Activated CD8-positive, alpha-beta T cell treated with anti-CD3 and anti-CD28 coated beads, Interleukin-2, amount 10 ng/mL, durations not matched to agents 7 days and 5 days (primary cell): Measurements from ENCODE around the gene HOXC5. TPM values are rescaled to one million over a fixed set of nuclear protein-coding genes. Genes with fewer than 3 reads are reported as not detected.

Source experiments
- ATAC-seq: fragments of 150-1000 bp; cut with Tn5 transposase; one replicate; pipeline ENCODE4 v1.10.0; 2021; ENCODE audit warnings: moderate library complexity
- CTCF ChIA-PET: fragments of 350-600 bp; sonication (Branson Sonifier 250); formaldehyde crosslinking; loops from one replicate; lab custom pipeline; 2021; ENCODE audit warnings: antibody characterized with exemption; lab: Charles Lee
- POLR2A ChIA-PET: fragments of 350-600 bp; sonication (Branson Sonifier 250); formaldehyde crosslinking; loops from one replicate; lab custom pipeline; 2021; ENCODE audit warnings: antibody characterized with exemption; lab: Charles Lee
- DNase-seq: peaks from one replicate; pipeline ENCODE4 v3.0.0-alpha.2; 2020
- H3K27ac Mint-ChIP-seq: one replicate; pipeline ENCODE4 v1.8.0; 2021; ENCODE audit warnings: mild to moderate bottlenecking, mixed read lengths
- H3K27me3 Mint-ChIP-seq: one replicate; pipeline ENCODE4 v1.8.0; 2021; ENCODE audit warnings: low read depth, mixed read lengths
- H3K36me3 Mint-ChIP-seq: one replicate; pipeline ENCODE4 v1.8.0; 2021; ENCODE audit warnings: low read depth, mixed read lengths
- H3K4me1 Mint-ChIP-seq: one replicate; pipeline ENCODE4 v1.8.0; 2021; ENCODE audit warnings: low read depth, mixed read lengths
- H3K4me3 Mint-ChIP-seq: one replicate; pipeline ENCODE4 v1.8.0; 2021; ENCODE audit warnings: mild to moderate bottlenecking, mixed read lengths
- H3K9me3 Mint-ChIP-seq: one replicate; pipeline ENCODE4 v1.8.0; 2022; ENCODE audit warnings: mixed read lengths; ENCODE audit not compliant: insufficient read depth
- total RNA-seq, 2 experiments: library from RNA; stranded (reverse); gene quantifications; one replicate each; pipeline ENCODE4 v1.2.3, GENCODE V29; 2021

The HOXC5 gene
- total RNA-seq, 2 experiments from 2014 or later: not detected

DNA sequence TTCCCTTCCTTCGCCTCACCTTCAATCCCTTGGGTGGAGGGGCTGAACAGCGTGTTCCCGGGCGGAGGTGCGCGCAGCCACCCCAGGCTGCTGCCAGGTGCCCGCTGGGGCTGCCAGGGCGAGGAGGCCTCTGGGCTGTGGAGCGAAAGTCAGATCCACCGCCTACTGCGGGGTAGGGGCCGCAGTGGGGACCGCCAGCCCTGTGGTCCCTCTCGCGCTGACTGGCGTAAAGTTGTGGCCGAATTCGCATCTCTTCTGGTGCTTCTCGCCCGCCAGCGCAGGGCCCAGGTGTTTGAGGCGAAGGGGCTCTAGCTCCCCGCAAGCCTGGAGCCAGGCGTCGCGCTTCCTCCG is 13.9 kb downstream of the HOXC5 start:
- H3K4me1 Mint-ChIP-seq: peaks cover 36% of the 10 kb centered on the region
- DNase-seq: no peak
- peaks cover 92% of the 10 kb centered on the region for H3K27me3 Mint-ChIP-seq
- no peak for ATAC-seq
- H3K36me3 Mint-ChIP-seq: no peaks in the 10 kb centered on the region
- ChIA-PET CTCF (no interaction called here), POLR2A (no interaction called here)
- H3K27ac Mint-ChIP-seq: no peak overlapping the region
- H3K4me3 Mint-ChIP-seq: no peak overlapping the region
- no peaks in the 10 kb centered on the region for H3K9me3 Mint-ChIP-seq

DNA sequence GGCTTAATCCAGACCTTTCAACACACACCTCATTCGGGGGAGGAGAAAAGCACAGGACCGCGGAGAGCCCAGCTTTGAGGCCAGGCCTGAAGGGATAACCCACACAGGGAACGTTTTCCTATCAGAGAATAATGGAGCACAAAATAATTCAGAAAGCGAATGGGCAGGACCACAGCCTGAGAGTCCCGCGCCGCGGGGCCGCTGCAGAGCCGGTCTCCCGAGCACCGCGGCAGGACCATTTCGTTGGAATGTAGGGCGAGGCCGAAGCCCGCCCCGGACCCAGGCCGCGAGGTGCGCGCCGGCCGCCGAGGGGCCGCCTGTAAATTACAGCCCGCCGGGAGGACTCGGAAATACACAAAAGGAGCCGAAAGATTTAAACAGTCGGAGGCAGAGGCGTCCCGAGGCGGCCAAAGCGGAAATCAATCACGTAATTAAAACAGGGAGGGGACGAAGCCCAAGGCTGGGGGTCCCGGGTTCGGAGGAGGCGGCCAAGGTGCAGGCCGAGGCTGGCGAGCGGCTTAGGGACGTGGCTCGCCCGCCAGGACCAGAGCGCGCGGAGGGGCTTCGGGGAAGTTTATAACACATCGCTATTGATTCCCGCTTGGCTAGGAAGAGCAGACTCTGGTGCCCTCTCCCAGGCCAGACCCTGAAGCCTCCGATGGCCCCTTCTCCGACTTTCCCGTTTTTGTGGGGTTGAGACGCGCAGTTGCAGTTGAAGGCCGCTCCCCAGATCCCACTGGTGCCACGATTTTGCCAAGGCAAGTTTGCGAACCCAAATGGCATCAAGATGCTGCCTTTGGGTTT is 14.5 kb downstream of the HOXC5 start:
- no peaks in the 10 kb centered on the region for H3K9me3 Mint-ChIP-seq
- peak; percentile 6 for ATAC-seq
- no peak overlapping the region for H3K4me3 Mint-ChIP-seq
- no peaks in the 10 kb centered on the region for H3K36me3 Mint-ChIP-seq
- ChIA-PET POLR2A (no interaction called here), CTCF (interaction anchor here (1.1 kb wide), 2 partner anchors 15 to 154 kb away, joined by 3 to 6 read pairs; partner anchors contain the start of gene HOXC5)
- no peak for DNase-seq
- no peak overlapping the region for H3K27ac Mint-ChIP-seq
- H3K27me3 Mint-ChIP-seq: peaks cover 92% of the 10 kb centered on the region
- peaks cover 40% of the 10 kb centered on the region for H3K4me1 Mint-ChIP-seq

DNA sequence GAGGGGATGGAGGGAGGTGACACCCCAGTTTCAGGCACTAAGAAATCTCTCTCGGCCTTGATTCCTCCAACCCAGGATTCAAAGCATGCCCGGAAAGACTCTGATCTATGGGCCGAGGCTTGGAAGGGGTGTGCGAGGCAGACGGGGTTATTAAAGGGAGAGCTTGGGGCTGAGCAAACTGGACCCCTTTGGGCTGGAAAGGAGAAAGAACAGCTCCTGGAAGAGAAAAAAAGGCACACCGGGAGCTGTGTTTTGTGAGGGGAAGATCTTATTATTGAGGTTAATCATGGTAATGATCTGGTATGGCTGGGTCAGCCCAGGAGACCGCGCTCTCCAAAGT is 15.1 kb downstream of the HOXC5 start:
- no peak for ATAC-seq
- H3K36me3 Mint-ChIP-seq: no peaks in the 10 kb centered on the region
- peaks cover 44% of the 10 kb centered on the region for H3K4me1 Mint-ChIP-seq
- no peak overlapping the region for H3K27ac Mint-ChIP-seq
- CTCF ChIA-PET: interaction anchor here (0.6 to 1.1 kb wide), 3 partner anchors 15 to 154 kb away, joined by 3 to 6 read pairs (median 5); partner anchors contain the start of gene HOXC5
- peaks cover 89% of the 10 kb centered on the region for H3K27me3 Mint-ChIP-seq
- POLR2A ChIA-PET: no interaction called here
- H3K4me3 Mint-ChIP-seq: no peak overlapping the region
- no peaks in the 10 kb centered on the region for H3K9me3 Mint-ChIP-seq
- DNase-seq: no peak

DNA sequence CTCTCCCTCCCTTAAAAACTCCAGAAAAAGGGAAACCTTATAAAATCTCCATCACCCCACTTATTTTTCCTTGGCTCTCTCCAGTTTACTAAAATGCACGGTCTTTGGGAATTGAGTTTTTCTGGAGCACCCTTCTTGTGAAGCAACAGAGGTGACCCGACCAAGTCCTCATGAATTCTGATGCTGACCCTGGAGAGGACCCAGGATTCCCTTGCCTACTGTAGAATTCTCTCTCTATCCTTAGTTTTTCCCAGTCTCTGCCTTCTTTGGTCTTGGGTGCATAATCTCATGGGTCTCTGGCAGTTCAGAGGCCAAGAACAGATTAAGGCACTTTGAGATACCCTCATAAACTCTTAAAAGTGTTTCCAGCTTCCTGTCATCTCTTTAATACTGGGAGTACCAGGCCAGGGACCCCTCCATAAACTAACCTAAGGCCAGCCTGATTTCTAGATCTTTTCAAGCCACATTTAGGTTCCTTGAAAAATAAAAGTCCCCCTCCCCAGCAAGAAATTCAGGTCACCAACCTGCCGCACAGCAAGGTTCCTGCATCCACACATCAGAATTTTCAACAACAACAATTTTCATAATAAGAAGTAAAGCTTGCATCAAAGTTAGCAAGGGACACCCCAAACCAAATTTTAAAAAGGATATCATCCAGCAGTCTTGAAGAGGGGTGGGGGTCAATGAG is 15.7 kb downstream of the HOXC5 start:
- POLR2A ChIA-PET: no interaction called here
- Mint-ChIP-seq H3K4me1 (peaks cover 47% of the 10 kb centered on the region), H3K27me3 (peaks cover 87% of the 10 kb centered on the region), H3K36me3 (no peaks in the 10 kb centered on the region), H3K27ac (no peak overlapping the region), H3K9me3 (no peaks in the 10 kb centered on the region), H3K4me3 (no peak overlapping the region)
- no peak for ATAC-seq
- CTCF ChIA-PET: interaction anchor here (0.6 to 1.1 kb wide), 3 partner anchors 16 to 153 kb away, joined by 3 to 6 read pairs (median 5); partner anchors contain the start of gene HOXC5
- DNase-seq: no peak

DNA sequence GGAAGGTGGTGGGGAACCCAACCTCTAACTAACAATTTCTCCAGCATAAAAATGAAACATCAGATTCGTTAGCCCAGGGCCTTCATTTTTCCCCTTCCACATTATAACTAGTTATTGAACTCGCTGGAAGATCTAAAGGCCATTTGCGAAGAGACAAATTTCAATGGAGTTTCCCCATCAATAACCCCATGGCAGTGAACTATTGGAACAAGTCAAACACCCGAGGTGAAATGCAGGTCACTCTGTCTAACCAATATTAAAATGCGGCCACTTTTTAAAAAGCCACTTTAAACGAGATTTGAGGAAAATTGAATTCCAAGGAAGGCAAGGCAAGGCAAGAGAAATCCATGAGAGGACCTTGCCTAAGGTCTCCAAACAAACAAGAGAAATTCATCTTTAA is 16.3 kb downstream of the HOXC5 start:
- Mint-ChIP-seq H3K27ac (no peak overlapping the region), H3K36me3 (no peaks in the 10 kb centered on the region), H3K4me1 (peaks cover 46% of the 10 kb centered on the region), H3K27me3 (peaks cover 88% of the 10 kb centered on the region), H3K4me3 (no peak overlapping the region), H3K9me3 (no peaks in the 10 kb centered on the region)
- CTCF ChIA-PET: no interaction called here
- no peak for ATAC-seq
- DNase-seq: no peak
- POLR2A ChIA-PET: no interaction called here

DNA sequence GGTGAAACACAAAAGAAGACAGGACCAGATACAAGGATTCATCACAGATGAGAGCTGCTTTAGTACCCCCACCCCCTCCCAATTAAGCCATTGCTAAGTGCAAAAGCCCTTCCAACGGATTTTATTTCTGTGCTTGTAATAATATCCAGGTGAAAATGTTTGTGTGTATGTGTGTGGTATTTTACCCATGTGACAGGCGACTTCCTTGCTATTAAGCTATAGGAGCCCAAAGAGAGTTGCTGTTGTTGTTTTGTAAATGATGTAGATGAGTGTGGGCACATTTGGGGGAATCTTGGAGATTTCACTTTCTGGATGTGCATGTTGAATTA is 17.6 kb downstream of the HOXC5 start:
- no peaks in the 10 kb centered on the region for H3K36me3 Mint-ChIP-seq
- H3K4me1 Mint-ChIP-seq: peaks cover 40% of the 10 kb centered on the region
- no peak for DNase-seq
- ChIA-PET POLR2A (no interaction called here), CTCF (interaction anchor here (0.7 to 2.1 kb wide), 5 partner anchors 18 to 157 kb away, joined by 3 to 14 read pairs (median 3); partner anchors contain the start of gene HOXC5)
- H3K27me3 Mint-ChIP-seq: peaks cover 86% of the 10 kb centered on the region
- H3K27ac Mint-ChIP-seq: no peak overlapping the region
- no peak for ATAC-seq
- H3K9me3 Mint-ChIP-seq: no peaks in the 10 kb centered on the region
- peak overlapping the region; percentile 13 for H3K4me3 Mint-ChIP-seq

DNA sequence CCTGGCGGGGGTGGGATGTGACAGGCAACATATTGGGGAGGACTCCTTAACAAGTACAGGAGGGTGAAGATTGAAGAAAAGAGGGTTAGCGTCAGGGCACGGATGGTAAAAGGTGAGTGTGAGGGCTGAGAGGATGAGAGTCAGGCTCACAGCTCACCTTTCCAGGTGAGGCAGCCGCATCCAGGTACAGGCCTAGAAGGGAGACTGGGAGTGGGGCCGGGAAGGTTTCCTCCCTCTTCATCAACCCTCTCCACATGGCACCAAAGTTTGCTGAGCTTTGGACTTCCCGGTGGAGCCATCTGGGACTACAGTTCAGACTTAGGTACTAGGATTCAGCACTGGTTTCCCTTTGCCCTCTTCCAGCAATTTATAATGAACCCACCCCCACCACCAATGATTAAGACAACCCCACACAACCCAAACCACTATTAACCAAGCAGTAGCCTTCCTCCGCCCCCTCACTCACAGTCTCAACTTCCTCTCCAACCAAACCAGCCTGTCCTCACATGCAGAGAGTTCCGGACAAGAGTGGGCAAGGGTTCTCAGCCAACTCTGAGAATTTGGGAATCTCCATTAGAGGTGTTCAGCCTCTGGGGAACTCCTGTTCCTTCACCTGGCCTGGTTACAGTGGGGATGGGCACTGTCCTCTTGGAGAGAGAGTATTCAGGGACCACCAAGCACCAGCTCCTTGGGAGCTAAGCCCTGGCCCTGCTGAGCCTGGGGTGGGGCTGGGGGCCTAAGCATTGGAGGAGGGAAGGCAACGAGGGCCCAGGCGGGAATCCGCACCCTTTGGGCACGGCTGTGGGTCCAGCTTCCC is 18.4 kb downstream of the HOXC5 start:
- Mint-ChIP-seq H3K9me3 (no peaks in the 10 kb centered on the region), H3K27ac (no peak overlapping the region), H3K27me3 (peaks cover 87% of the 10 kb centered on the region), H3K4me3 (no peak overlapping the region), H3K36me3 (no peaks in the 10 kb centered on the region), H3K4me1 (peaks cover 40% of the 10 kb centered on the region)
- CTCF ChIA-PET: interaction anchor here (0.9 to 2.1 kb wide), 6 partner anchors 10 to 156 kb away, joined by 3 to 14 read pairs (median 4); partner anchors contain the start of gene HOXC5
- no peak for DNase-seq
- POLR2A ChIA-PET: interaction anchor here (1.1 kb wide), 1 partner anchor 10 kb away, joined by 4 read pairs; no protein-coding TSS in a partner anchor
- ATAC-seq: no peak

DNA sequence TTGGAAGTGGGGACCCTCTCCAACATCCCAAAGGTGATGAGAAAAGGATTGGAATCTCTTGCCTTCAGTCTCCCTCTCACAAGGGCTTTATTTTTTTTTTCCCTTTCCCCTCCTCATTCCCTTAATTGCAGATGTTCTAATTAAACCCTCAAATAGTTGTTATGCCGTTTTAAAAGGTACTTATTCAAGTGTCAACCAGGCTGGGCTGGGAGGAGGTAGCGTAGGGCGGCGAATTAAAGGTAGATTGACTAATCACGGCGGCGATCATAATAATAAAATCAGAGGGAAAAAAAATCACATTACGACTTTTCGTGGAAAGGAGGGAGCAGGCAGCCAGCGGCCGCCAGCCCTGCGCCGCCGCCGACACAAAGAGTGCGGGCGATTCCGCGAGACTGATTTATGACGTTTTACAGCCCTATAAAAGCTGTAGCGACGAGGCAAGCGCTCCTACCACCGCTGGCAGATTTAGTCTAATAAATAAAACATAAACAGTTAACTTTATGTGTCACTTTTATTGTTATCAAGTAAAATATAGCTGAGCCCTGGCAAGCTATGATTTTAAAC is 19.1 kb downstream of the HOXC5 start:
- POLR2A ChIA-PET: interaction anchor here (0.7 to 1.1 kb wide), 2 partner anchors 11 to 24 kb away, joined by 3 to 4 read pairs; partner anchors contain the start of gene HOXC6
- CTCF ChIA-PET: interaction anchor here (1.1 to 3.3 kb wide), 9 partner anchors 9 to 327 kb away, joined by 3 to 27 read pairs (median 4); partner anchors contain the start of gene HOXC5
- no peak overlapping the region for H3K4me3 Mint-ChIP-seq

DNA sequence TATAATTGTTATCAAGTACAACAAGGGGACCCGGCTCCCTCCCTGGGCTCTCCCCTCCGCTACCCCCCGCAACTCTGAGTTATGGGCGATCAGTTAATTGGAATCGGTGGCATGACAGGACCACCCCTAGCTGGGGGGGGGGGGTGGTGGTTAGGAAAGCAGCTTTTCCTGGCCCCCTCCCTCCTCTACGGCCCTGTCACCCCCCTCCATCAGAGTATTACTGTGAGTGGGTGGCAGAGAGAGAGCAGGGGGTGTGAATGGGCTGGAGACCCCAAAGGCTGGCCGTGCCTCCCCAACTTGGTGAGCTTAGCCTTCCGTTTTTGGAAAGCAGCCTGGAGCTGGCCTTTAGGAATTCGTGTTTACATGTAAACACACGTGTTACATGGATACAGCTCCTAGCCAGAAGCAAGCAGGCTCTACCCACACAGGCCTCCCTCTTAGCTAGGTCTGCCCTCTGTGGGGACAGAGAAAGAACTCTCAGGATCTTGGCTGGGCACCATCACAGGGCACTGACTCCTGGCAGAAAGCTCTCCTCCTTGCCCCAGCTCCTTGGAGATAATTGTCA is 19.7 kb downstream of the HOXC5 start:
- peak overlapping the region; percentile 73 for H3K27ac Mint-ChIP-seq
- H3K27me3 Mint-ChIP-seq: peaks cover 83% of the 10 kb centered on the region
- DNase-seq (no peak), ATAC-seq (peak; percentile 13)
- peak overlapping the region; percentile 74 for H3K4me3 Mint-ChIP-seq
- peaks cover 37% of the 10 kb centered on the region for H3K4me1 Mint-ChIP-seq
- no peaks in the 10 kb centered on the region for H3K9me3 Mint-ChIP-seq
- CTCF ChIA-PET: interaction anchor here (0.8 to 3.3 kb wide), 14 partner anchors 9 to 327 kb away, joined by 3 to 27 read pairs (median 3); partner anchors contain the start of gene HOXC5
- H3K36me3 Mint-ChIP-seq: no peaks in the 10 kb centered on the region
- POLR2A ChIA-PET: interaction anchor here (0.7 to 1.1 kb wide), 2 partner anchors 12 to 24 kb away, joined by 3 to 4 read pairs; partner anchors contain the start of gene HOXC6

More for the DNA sequence above, 19.1 kb downstream of the HOXC5 start:
- no peak for ATAC-seq
- Mint-ChIP-seq H3K9me3 (no peaks in the 10 kb centered on the region), H3K27me3 (peaks cover 83% of the 10 kb centered on the region), H3K36me3 (no peaks in the 10 kb centered on the region), H3K27ac (no peak overlapping the region), H3K4me1 (peaks cover 38% of the 10 kb centered on the region)
- no peak for DNase-seq

DNA sequence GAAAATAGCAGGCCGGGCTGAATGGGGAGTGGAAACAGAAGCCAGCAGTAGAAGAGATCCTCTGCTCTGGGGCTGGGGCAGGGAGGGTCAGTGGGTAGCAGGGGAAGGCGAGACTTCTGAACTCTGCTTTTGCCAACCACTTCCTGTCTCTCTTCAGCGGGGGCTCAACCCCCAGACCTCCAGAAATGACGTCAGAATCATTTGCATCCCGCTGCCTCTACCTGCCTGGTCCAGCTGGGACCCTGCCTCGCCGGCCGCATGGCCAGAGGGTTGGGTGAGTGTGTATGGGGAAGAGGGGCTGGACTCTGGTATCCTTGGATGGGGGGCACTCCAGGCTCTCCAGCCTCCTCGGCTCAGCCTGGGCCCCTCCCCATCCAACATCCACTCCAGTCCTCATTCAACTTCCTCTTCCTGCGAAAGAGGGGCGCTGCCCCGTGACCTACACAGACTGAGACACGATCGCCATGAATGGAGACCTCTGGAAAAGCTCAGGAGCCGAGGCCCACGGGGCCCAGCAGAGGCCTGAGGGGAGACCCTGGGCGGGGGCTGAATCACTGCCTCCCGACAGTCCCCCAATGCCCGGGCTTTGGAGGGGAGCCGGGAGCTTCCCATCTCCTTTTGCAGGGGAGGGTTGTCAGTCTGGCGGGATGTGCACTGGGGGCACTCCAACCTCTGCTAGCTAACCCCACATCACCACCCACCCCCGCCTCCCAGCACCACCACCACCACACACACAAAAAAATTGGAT is 20.3 kb downstream of the HOXC5 start:
- H3K27me3 Mint-ChIP-seq: peaks cover 82% of the 10 kb centered on the region
- H3K27ac Mint-ChIP-seq: peak overlapping the region; percentile 73
- ATAC-seq (peak; percentile 61), DNase-seq (peak; percentile 43)
- H3K9me3 Mint-ChIP-seq: no peaks in the 10 kb centered on the region
- ChIA-PET CTCF (interaction anchor here (0.8 to 3.3 kb wide), 15 partner anchors 12 to 326 kb away, joined by 3 to 27 read pairs (median 3); partner anchors contain the start of genes HOXC5 and SMUG1), POLR2A (interaction anchor here (0.7 kb wide), 2 partner anchors 25 to 29 kb away, joined by 3 read pairs; partner anchors contain the start of gene HOXC6)
- peaks cover 37% of the 10 kb centered on the region for H3K4me1 Mint-ChIP-seq
- no peaks in the 10 kb centered on the region for H3K36me3 Mint-ChIP-seq
- H3K4me3 Mint-ChIP-seq: peak overlapping the region; percentile 74
